ENCODE results near the gene ENOSF1. TPM values are rescaled to one million over a fixed set of nuclear protein-coding genes. Genes with fewer than 3 reads are reported as not detected.

The ENOSF1 gene
- total RNA-seq, 2 experiments from 2014 or later, result 37.8 to 40.1 TPM

- ChIA-PET CTCF (no interaction called here), POLR2A (no interaction called here)
- Histone ChIP-seq H3K36me3 (ENCODE audit: insufficient read depth, low read length) (no peaks in the 10 kb centered on the region), H3K4me1 (ENCODE audit: insufficient read depth, low read length) (no peaks in the 10 kb centered on the region), H3K9me3 (ENCODE audit: control insufficient read depth in 1 of 2, insufficient read depth in 1 of 2, low read length in 2 of 2) (no peaks in the 10 kb centered on the region), H3K27ac (ENCODE audit: low read depth in 1 of 2, low read length in 2 of 2) (no peak overlapping the region), H3K4me3 (ENCODE audit: low read length) (no peak overlapping the region), H3K27me3 (ENCODE audit: control insufficient read depth in 1 of 2, insufficient read depth in 2 of 2, low read length in 2 of 2) (no peaks in the 10 kb centered on the region)
- no peak for TF ChIP-seq CTCF (IDR thresholded peaks at IDR 0.05)
- Mint-ChIP-seq H3K9me3 (no peaks in the 10 kb centered on the region), H3K27me3 (peaks cover 15% of the 10 kb centered on the region), H3K27ac (no peak overlapping the region), H3K4me3 (no peak overlapping the region), H3K4me1 (ENCODE audit: low read depth) (no peaks in the 10 kb centered on the region), H3K36me3 (ENCODE audit: low read depth) (no peaks in the 10 kb centered on the region)
- DNase-seq (no peak), ATAC-seq (ENCODE audit: poor library complexity) (no peak)
- intact Hi-C loops (cut with DNase I, micrococcal nuclease), result no loop called here
These were observed 67.9 kb downstream of the ENOSF1 start for GRCh38 chr18:644395-645004.

- intact Hi-C loops (cut with DNase I, micrococcal nuclease), result no loop called here
- POLR2A ChIA-PET, result no interaction called here
These were observed 71.2 kb downstream of the ENOSF1 start for GRCh38 chr18:641224-641623.

GRCh38 chr18:635171-635570 is 77.3 kb downstream of the ENOSF1 start:
- ChIA-PET CTCF (no interaction called here), POLR2A (no interaction called here)
- Mint-ChIP-seq H3K4me3 (no peak overlapping the region), H3K27ac (no peak overlapping the region), H3K27me3 (peaks cover 4% of the 10 kb centered on the region), H3K9me3 (no peaks in the 10 kb centered on the region), H3K36me3 (ENCODE audit: low read depth) (no peaks in the 10 kb centered on the region), H3K4me1 (ENCODE audit: low read depth) (no peaks in the 10 kb centered on the region)
- intact Hi-C loops (cut with DNase I, micrococcal nuclease), result no loop called here
- H3K27me3 ChIP-seq (ENCODE audit: control insufficient read depth in 1 of 2, insufficient read depth in 2 of 2, low read length in 2 of 2), result no peaks in the 10 kb centered on the region
- H3K9me3 ChIP-seq (ENCODE audit: control insufficient read depth in 1 of 2, insufficient read depth in 1 of 2, low read length in 2 of 2), result no peaks in the 10 kb centered on the region
- no peak overlapping the region for H3K4me3 ChIP-seq (ENCODE audit: low read length)
- no peak overlapping the region for H3K27ac ChIP-seq (ENCODE audit: low read depth in 1 of 2, low read length in 2 of 2)
- DNase-seq (no peak), ATAC-seq (ENCODE audit: poor library complexity) (no peak)
- TF ChIP-seq CTCF (IDR thresholded peaks at IDR 0.05), result no peak
- no peaks in the 10 kb centered on the region for H3K4me1 ChIP-seq (ENCODE audit: insufficient read depth, low read length)
- no peaks in the 10 kb centered on the region for H3K36me3 ChIP-seq (ENCODE audit: insufficient read depth, low read length)

More at GRCh38 chr18:641224-641623, 71.2 kb downstream of the ENOSF1 start:
- no peaks in the 10 kb centered on the region for H3K36me3 Mint-ChIP-seq (ENCODE audit: low read depth)
- no peak overlapping the region for H3K27ac Mint-ChIP-seq
- no peaks in the 10 kb centered on the region for H3K36me3 ChIP-seq (ENCODE audit: insufficient read depth, low read length)
- no peaks in the 10 kb centered on the region for H3K4me1 ChIP-seq (ENCODE audit: insufficient read depth, low read length)
- ATAC-seq (ENCODE audit: poor library complexity), result no peak
- CTCF ChIA-PET, result no interaction called here
- H3K27me3 Mint-ChIP-seq, result peaks cover 16% of the 10 kb centered on the region
- no peaks in the 10 kb centered on the region for H3K9me3 Mint-ChIP-seq
- no peak overlapping the region for H3K4me3 ChIP-seq (ENCODE audit: low read length)
- H3K27ac ChIP-seq (ENCODE audit: low read depth in 1 of 2, low read length in 2 of 2), result no peak overlapping the region
- H3K4me3 Mint-ChIP-seq, result no peak overlapping the region
- no peak for TF ChIP-seq CTCF (IDR thresholded peaks at IDR 0.05)
- H3K27me3 ChIP-seq (ENCODE audit: control insufficient read depth in 1 of 2, insufficient read depth in 2 of 2, low read length in 2 of 2), result no peaks in the 10 kb centered on the region
- no peaks in the 10 kb centered on the region for H3K9me3 ChIP-seq (ENCODE audit: control insufficient read depth in 1 of 2, insufficient read depth in 1 of 2, low read length in 2 of 2)
- no peak for DNase-seq
- H3K4me1 Mint-ChIP-seq (ENCODE audit: low read depth), result no peaks in the 10 kb centered on the region
